Esophagus muscularis mucosa (tissue), 3 donors: ENCODE results near the gene TAS2R41.

ENCODE experiments used
- CTCF ChIP-seq, 3 experiments: fragments of 200-600 bp in 2 of 3; fragments of 450-650 bp in 1 of 3; sonication (generic) in 2 of 3; IDR thresholded peaks; one replicate each; pipeline ENCODE4 v1.5.1; 2017 to 2019; ENCODE audit warnings: antibody characterized with exemption in 3 of 3, mild to moderate bottlenecking in 2 of 3, moderate library complexity in 1 of 3
- POLR2A ChIP-seq: fragments of 450-650 bp; IDR thresholded peaks from one replicate; pipeline ENCODE4 v1.6.1; 2017; ENCODE audit warnings: antibody characterized with exemption, moderate library complexity, mild to moderate bottlenecking, low read depth

GRCh38 chr7:143479055-143479766 lies 1.5 kb downstream of the TAS2R41 start:
- TF ChIP-seq CTCF (IDR thresholded peaks at IDR 0.05) (no peak), POLR2A (no peak)
